ENCODE measurements around the gene SLC12A4.

The SLC12A4 gene

DNA sequence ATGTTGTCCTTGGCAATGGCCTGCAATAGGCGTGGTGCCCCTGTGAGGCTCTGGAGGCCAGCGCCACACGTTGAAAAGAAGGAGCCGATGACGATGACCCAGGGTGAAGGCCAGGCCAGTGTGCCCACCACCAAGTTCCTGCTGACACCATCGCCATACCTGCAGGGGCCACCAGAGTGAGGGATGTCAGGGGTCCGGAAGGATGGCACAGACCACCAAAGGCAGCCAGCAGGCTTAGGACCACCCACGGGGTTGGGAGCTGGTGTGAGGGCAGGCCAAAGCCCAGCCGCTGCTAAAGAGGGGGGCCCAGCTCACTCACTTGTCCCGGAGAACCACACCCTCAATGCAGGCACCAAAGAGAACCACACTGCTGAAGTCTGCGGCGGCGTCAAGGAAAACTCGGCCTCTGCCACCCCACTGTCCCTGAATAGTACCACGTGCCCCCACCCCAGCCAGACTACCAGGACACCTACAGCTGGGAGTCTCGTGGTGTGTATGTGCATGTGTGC, 18.0 kb downstream of the SLC12A4 start:
- no peak overlapping the region for H3K4me3 ChIP-seq (ENCODE audit: low read depth, low read length)
- no peak for DNase-seq (ENCODE audit: low read depth)
- TF ChIP-seq CTCF (conservative IDR thresholded peaks at IDR 0.05; ENCODE audit: low read depth, low read length), result no peak

- no peak overlapping the region for H3K4me3 ChIP-seq (ENCODE audit: low read depth, low read length)
- TF ChIP-seq CTCF (conservative IDR thresholded peaks at IDR 0.05; ENCODE audit: low read depth, low read length), result no peak
- no peak for DNase-seq (ENCODE audit: low read depth)
Measured at GRCh38 chr16:67949645-67950044, 18.8 kb downstream of the SLC12A4 start.

GRCh38 chr16:67948015-67948414, 20.4 kb downstream of the SLC12A4 start:
- no peak overlapping the region for H3K4me3 ChIP-seq (ENCODE audit: low read depth, low read length)
- no peak for DNase-seq (ENCODE audit: low read depth)

DNA sequence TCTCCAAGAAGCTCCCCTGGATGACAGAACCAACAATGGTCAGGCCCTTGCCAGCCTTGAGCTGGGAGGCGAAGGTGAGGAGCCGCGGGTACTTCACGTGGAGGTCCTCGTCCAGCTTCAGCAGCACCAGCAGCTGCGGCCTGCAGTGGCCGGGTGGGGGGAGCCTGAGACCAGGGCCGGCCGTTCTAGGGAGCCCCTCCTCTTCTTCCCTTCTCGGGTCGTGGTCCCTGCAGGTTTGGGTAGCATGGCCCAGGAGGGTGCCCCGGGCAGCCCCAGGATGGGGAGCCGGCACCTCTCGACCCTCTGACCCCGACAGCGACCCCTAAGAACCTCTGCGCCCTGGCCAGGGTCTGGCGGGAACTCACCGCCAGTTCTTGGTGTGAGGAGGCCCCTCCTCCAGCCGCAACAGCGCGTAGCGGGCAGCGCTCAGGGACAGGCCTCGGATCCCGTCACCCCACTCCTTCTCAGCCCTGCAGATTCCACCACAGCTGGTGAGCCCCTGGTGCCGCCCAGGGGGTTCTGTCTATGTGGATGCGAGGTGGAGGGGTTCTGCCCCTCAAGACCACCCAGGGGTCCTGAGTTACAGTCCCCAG, 21.4 kb downstream of the SLC12A4 start:
- no peak overlapping the region for H3K4me3 ChIP-seq (ENCODE audit: low read depth, low read length)
- DNase-seq (ENCODE audit: low read depth), result no peak
- TF ChIP-seq CTCF (conservative IDR thresholded peaks at IDR 0.05; ENCODE audit: low read depth, low read length), result no peak

More at GRCh38 chr16:67948015-67948414, 20.4 kb downstream of the SLC12A4 start:
- TF ChIP-seq CTCF (conservative IDR thresholded peaks at IDR 0.05; ENCODE audit: low read depth, low read length), result no peak

GRCh38 chr16:67946128-67946569, 22.3 kb downstream of the SLC12A4 start:
- no peak overlapping the region for H3K4me3 ChIP-seq (ENCODE audit: low read depth, low read length)
- no peak for TF ChIP-seq CTCF (conservative IDR thresholded peaks at IDR 0.05; ENCODE audit: low read depth, low read length)
- no peak for DNase-seq (ENCODE audit: low read depth)

DNA sequence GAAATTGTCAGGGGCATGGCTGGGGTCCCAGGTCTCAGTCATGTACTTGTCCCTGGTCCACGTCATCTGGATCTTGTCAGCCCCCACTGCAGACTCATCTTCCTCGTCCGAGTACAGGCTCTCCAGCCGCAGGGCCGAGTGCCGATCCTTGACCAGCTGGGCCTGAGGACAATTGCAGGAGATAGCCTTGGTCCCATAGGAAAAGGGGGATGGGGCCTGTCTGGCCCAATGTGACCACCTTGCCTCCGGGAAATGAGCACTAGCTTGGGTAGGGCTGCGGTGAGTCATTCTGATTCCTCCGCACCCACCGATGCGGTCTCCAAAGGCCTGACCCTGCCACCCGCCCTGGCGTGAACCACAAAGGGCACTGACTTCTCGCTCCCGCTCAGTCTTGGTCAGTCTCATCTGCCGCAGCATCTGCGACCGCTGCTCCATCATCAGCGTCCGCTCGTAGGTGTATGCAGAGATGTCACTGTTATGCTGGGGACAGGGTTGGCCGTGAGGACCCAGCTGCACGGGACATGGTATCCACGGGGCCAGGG, 23.0 kb downstream of the SLC12A4 start:
- no peak for DNase-seq (ENCODE audit: low read depth)
- no peak for TF ChIP-seq CTCF (conservative IDR thresholded peaks at IDR 0.05; ENCODE audit: low read depth, low read length)
- no peak overlapping the region for H3K4me3 ChIP-seq (ENCODE audit: low read depth, low read length)
